ENCODE measurements around the gene GDF10. TPM values are rescaled to one million over a fixed set of nuclear protein-coding genes. Genes with fewer than 3 reads are reported as not detected.

The GDF10 gene
- total RNA-seq, 1 experiment from 2014 or later: 0.24 TPM

GRCh38 chr10:47277352-47278151 is 22.4 kb upstream of the GDF10 start (continued):
- no peak for TF ChIP-seq ARID4B (CRISPR knock-in tag; IDR thresholded peaks at IDR 0.05; ENCODE audit: borderline replicate concordance)
- TF ChIP-seq ZNF512 (CRISPR knock-in tag; IDR thresholded peaks at IDR 0.05; ENCODE audit: borderline replicate concordance): no peak
- no peak for TF ChIP-seq ZNF425 (CRISPR knock-in tag; conservative IDR thresholded peaks at IDR 0.05)
- no peak for TF ChIP-seq JAZF1 (CRISPR knock-in tag; IDR thresholded peaks at IDR 0.05)
- TF ChIP-seq ZNF263 (CRISPR knock-in tag; IDR thresholded peaks at IDR 0.05; ENCODE audit: low read depth): no peak
- no peak for TF ChIP-seq ZNF232 (CRISPR knock-in tag; IDR thresholded peaks at IDR 0.05)
- TF ChIP-seq PREB (CRISPR knock-in tag; IDR thresholded peaks at IDR 0.05; ENCODE audit: borderline replicate concordance): no peak
- TF ChIP-seq ERG (CRISPR knock-in tag; IDR thresholded peaks at IDR 0.05): no peak

GRCh38 chr10:47278152-47278473 is 21.9 kb upstream of the GDF10 start:
- ATAC-seq (no peak), DNase-seq (ENCODE audit: low spot score) (no peak)
- Mint-ChIP-seq H3K4me1 (peaks cover 6% of the 10 kb centered on the region), H3K36me3 (peaks cover 4% of the 10 kb centered on the region; the same call in 1 of the 2 replicates), H3K9me3 (peaks cover 15% of the 10 kb centered on the region), H3K27me3 (ENCODE audit: low read depth) (no peaks in the 10 kb centered on the region), H3K4me3 (no peak overlapping the region), H3K27ac (no peak overlapping the region)
- ChIA-PET CTCF (no interaction called here), POLR2A (no interaction called here)
- TF ChIP-seq ARID4B (CRISPR knock-in tag; IDR thresholded peaks at IDR 0.05; ENCODE audit: borderline replicate concordance) (no peak), USF1 (CRISPR knock-in tag; IDR thresholded peaks at IDR 0.05) (no peak), ZMAT4 (CRISPR knock-in tag; IDR thresholded peaks at IDR 0.05) (no peak), ZNF281 (CRISPR knock-in tag; IDR thresholded peaks at IDR 0.05) (no peak), KAT7 (CRISPR knock-in tag; IDR thresholded peaks at IDR 0.05; ENCODE audit: borderline replicate concordance) (no peak), ZNF317 (CRISPR knock-in tag; IDR thresholded peaks at IDR 0.05; ENCODE audit: borderline replicate concordance, low read depth) (no peak)

Data from WTC11 (cell line).